ENCODE results near the gene WDR31. TPM values are rescaled to one million over a fixed set of nuclear protein-coding genes. Genes with fewer than 3 reads are reported as not detected.
"Not testable (repeated sequence)": the region's sequence is repeated elsewhere in the genome, so short reads cannot be mapped to it uniquely, and the experiment has no call there.

The WDR31 gene
- total RNA-seq, 1 donor from 2014 or later: 1.6 TPM

GRCh38 chr9:113296796-113297558 lies 43.1 kb downstream of the WDR31 start:
- Histone ChIP-seq H4K20me1 (ENCODE audit: insufficient read depth, low read length) (no peaks in the 10 kb centered on the region), H3K4me1 (ENCODE audit: insufficient read depth, low read length) (no peaks in the 10 kb centered on the region), H3K36me3 (ENCODE audit: insufficient read depth, low read length) (peaks cover 14% of the 10 kb centered on the region), H3K79me2 (ENCODE audit: insufficient read depth, low read length) (no peaks in the 10 kb centered on the region), H3K27ac (ENCODE audit: low read depth, low read length) (no peak overlapping the region), H3K27me3 (ENCODE audit: insufficient read depth, low read length) (peaks cover 3% of the 10 kb centered on the region), H3K9ac (ENCODE audit: low read length) (no peak overlapping the region), H2AFZ (ENCODE audit: low read depth, low read length) (no peak overlapping the region), H3K9me3 (ENCODE audit: insufficient read depth, low read depth, low read length) (no peaks in the 10 kb centered on the region), H3K4me3 (ENCODE audit: insufficient read depth, low read depth, low read length) (no peak overlapping the region), H3K4me2 (ENCODE audit: low read length) (no peak overlapping the region)
- no peaks in the 10 kb centered on the region for H3K36me3 Mint-ChIP-seq (ENCODE audit: low read depth, unreplicated experiment)
- DNase-seq (ENCODE audit: low read depth) (no peak), FAIRE-seq (no peak)
- H3K9me3 Mint-ChIP-seq (ENCODE audit: unreplicated experiment): no peaks in the 10 kb centered on the region
- no peak overlapping the region for H3K27ac Mint-ChIP-seq (ENCODE audit: unreplicated experiment)
- peaks cover 10% of the 10 kb centered on the region for H3K4me1 Mint-ChIP-seq (ENCODE audit: low read depth, unreplicated experiment)
- H3K4me3 Mint-ChIP-seq (ENCODE audit: unreplicated experiment): no peak overlapping the region
- H3K27me3 Mint-ChIP-seq (ENCODE audit: low read depth, unreplicated experiment): peaks cover 5% of the 10 kb centered on the region
- TF ChIP-seq EZH2 (IDR thresholded peaks at IDR 0.05; ENCODE audit: insufficient read depth, low read length) (no peak), CTCF (IDR thresholded peaks at IDR 0.05; ENCODE audit: insufficient read depth, low read depth, low read length) (no peak)

- H3K36me3 Mint-ChIP-seq (ENCODE audit: low read depth, unreplicated experiment); H3K27ac ChIP-seq (ENCODE audit: low read depth, low read length); FAIRE-seq; DNase-seq (ENCODE audit: low read depth); H3K9me3 ChIP-seq (ENCODE audit: insufficient read depth, low read depth, low read length); H3K4me3 Mint-ChIP-seq (ENCODE audit: unreplicated experiment); H3K27ac Mint-ChIP-seq (ENCODE audit: unreplicated experiment); H3K9ac ChIP-seq (ENCODE audit: low read length); H3K9me3 Mint-ChIP-seq (ENCODE audit: unreplicated experiment); H3K79me2 ChIP-seq (ENCODE audit: insufficient read depth, low read length); H2AFZ ChIP-seq (ENCODE audit: low read depth, low read length); H3K27me3 ChIP-seq (ENCODE audit: insufficient read depth, low read length); H3K4me3 ChIP-seq (ENCODE audit: insufficient read depth, low read depth, low read length); H3K4me2 ChIP-seq (ENCODE audit: low read length); H3K4me1 ChIP-seq (ENCODE audit: insufficient read depth, low read length); H3K27me3 Mint-ChIP-seq (ENCODE audit: low read depth, unreplicated experiment); H4K20me1 ChIP-seq (ENCODE audit: insufficient read depth, low read length): not testable (repeated sequence)
- H3K36me3 ChIP-seq (ENCODE audit: insufficient read depth, low read length): peaks cover 19% of the 10 kb centered on the region
- peaks cover 10% of the 10 kb centered on the region for H3K4me1 Mint-ChIP-seq (ENCODE audit: low read depth, unreplicated experiment)
Measured at GRCh38 chr9:113296247-113296646, 43.8 kb downstream of the WDR31 start.

GRCh38 chr9:113293285-113293878 lies 46.7 kb downstream of the WDR31 start:
- Histone ChIP-seq H4K20me1 (ENCODE audit: insufficient read depth, low read length) (peaks cover 4% of the 10 kb centered on the region), H2AFZ (ENCODE audit: low read depth, low read length) (no peak overlapping the region), H3K27ac (ENCODE audit: low read depth, low read length) (no peak overlapping the region), H3K27me3 (ENCODE audit: insufficient read depth, low read length) (no peaks in the 10 kb centered on the region), H3K79me2 (ENCODE audit: insufficient read depth, low read length) (no peaks in the 10 kb centered on the region), H3K9ac (ENCODE audit: low read length) (no peak overlapping the region), H3K4me3 (ENCODE audit: insufficient read depth, low read depth, low read length) (no peak overlapping the region), H3K36me3 (ENCODE audit: insufficient read depth, low read length) (peaks cover 43% of the 10 kb centered on the region), H3K9me3 (ENCODE audit: insufficient read depth, low read depth, low read length) (no peaks in the 10 kb centered on the region), H3K4me1 (ENCODE audit: insufficient read depth, low read length) (no peaks in the 10 kb centered on the region), H3K4me2 (ENCODE audit: low read length) (no peak overlapping the region)
- H3K27ac Mint-ChIP-seq (ENCODE audit: unreplicated experiment): no peak overlapping the region
- no peak for FAIRE-seq
- H3K9me3 Mint-ChIP-seq (ENCODE audit: unreplicated experiment): no peaks in the 10 kb centered on the region
- no peaks in the 10 kb centered on the region for H3K4me1 Mint-ChIP-seq (ENCODE audit: low read depth, unreplicated experiment)
- no peak for TF ChIP-seq EZH2 (IDR thresholded peaks at IDR 0.05; ENCODE audit: insufficient read depth, low read length)
- H3K4me3 Mint-ChIP-seq (ENCODE audit: unreplicated experiment): no peak overlapping the region
- no peak for DNase-seq (ENCODE audit: low read depth)
- no peaks in the 10 kb centered on the region for H3K27me3 Mint-ChIP-seq (ENCODE audit: low read depth, unreplicated experiment)
- peaks cover 13% of the 10 kb centered on the region for H3K36me3 Mint-ChIP-seq (ENCODE audit: low read depth, unreplicated experiment)

All from astrocyte (in vitro differentiated cells and primary cell).